ENCODE data around the gene NCKAP5.

The NCKAP5 gene

DNA sequence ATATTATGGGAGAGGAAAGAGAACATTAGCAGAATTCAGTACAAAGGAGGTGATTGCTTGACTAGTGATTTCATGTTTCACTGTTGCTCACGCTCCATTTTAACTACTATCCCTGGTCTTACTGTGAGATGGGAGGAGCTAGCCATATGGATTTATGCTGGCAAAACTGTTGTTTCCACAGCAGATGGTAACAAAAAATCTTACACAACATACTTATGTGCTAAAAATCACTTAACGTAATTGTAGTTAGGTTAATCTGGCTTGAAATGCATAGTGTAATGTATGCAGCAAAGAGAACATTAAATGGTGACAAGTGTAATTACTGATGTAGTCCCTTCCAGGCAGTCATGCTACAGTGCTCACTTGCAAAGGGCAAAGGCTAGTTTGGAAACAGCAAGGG is 742.7 kb downstream of the NCKAP5 start:
- TF ChIP-seq, protein P1, sequence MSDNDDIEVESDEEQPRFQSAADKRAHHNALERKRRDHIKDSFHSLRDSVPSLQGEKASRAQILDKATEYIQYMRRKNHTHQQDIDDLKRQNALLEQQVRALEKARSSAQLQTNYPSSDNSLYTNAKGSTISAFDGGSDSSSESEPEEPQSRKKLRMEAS (IDR thresholded peaks at IDR 0.05; ENCODE audit: low read depth, low read length), result no peak
- TF ChIP-seq POLR2A (IDR thresholded peaks at IDR 0.05; ENCODE audit: extremely low read depth, insufficient read length), result no peak
- TF ChIP-seq, protein P2, sequence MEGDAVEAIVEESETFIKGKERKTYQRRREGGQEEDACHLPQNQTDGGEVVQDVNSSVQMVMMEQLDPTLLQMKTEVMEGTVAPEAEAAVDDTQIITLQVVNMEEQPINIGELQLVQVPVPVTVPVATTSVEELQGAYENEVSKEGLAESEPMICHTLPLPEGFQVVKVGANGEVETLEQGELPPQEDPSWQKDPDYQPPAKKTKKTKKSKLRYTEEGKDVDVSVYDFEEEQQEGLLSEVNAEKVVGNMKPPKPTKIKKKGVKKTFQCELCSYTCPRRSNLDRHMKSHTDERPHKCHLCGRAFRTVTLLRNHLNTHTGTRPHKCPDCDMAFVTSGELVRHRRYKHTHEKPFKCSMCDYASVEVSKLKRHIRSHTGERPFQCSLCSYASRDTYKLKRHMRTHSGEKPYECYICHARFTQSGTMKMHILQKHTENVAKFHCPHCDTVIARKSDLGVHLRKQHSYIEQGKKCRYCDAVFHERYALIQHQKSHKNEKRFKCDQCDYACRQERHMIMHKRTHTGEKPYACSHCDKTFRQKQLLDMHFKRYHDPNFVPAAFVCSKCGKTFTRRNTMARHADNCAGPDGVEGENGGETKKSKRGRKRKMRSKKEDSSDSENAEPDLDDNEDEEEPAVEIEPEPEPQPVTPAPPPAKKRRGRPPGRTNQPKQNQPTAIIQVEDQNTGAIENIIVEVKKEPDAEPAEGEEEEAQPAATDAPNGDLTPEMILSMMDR (IDR thresholded peaks at IDR 0.05; ENCODE audit: low read depth, low read length), result no peak
- TF ChIP-seq MYC (IDR thresholded peaks at IDR 0.05; ENCODE audit: low read depth, low read length), result no peak
- no peak overlapping the region for H3K4me3 ChIP-seq (ENCODE audit: low read depth, low read length)
- DNase-seq (ENCODE audit: low read depth), result no peak

- no peak for DNase-seq (ENCODE audit: low read depth)
- TF ChIP-seq MYC (IDR thresholded peaks at IDR 0.05; ENCODE audit: low read depth, low read length) (no peak), POLR2A (IDR thresholded peaks at IDR 0.05; ENCODE audit: extremely low read depth, insufficient read length) (no peak)
- TF ChIP-seq, protein P2 (IDR thresholded peaks at IDR 0.05; ENCODE audit: low read depth, low read length), result no peak
- TF ChIP-seq, protein P1 (IDR thresholded peaks at IDR 0.05; ENCODE audit: low read depth, low read length), result no peak
- H3K4me3 ChIP-seq (ENCODE audit: low read depth, low read length), result no peak overlapping the region
Observed at GRCh38 chr2:132824716-132825115, 743.5 kb downstream of the NCKAP5 start.

- no peak overlapping the region for H3K4me3 ChIP-seq (ENCODE audit: low read depth, low read length)
- TF ChIP-seq, protein P2 (IDR thresholded peaks at IDR 0.05; ENCODE audit: low read depth, low read length), result no peak
- TF ChIP-seq MYC (IDR thresholded peaks at IDR 0.05; ENCODE audit: low read depth, low read length), result no peak
- TF ChIP-seq, protein P1 (IDR thresholded peaks at IDR 0.05; ENCODE audit: low read depth, low read length), result no peak
- TF ChIP-seq POLR2A (IDR thresholded peaks at IDR 0.05; ENCODE audit: extremely low read depth, insufficient read length), result no peak
- DNase-seq (ENCODE audit: low read depth), result no peak
Observed at GRCh38 chr2:132816234-132816633, 752.0 kb downstream of the NCKAP5 start.

DNA sequence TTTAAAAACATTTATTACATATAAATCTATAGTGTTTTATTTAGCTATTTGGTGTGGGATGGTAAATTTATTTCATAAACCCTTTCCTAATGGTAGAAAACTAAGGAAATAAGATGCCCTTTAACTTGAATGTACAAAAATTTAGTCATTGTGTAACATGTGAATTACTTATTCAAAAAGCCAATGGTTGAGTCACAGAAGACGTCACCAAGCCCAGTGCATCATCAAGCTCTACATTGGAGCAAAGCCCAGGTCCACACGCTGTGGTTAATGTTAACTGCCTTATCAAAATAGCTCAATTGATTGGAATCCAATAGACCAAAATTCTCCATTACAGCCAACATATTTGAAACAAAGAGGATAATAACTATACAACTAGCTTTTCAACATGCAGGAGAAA is 752.7 kb downstream of the NCKAP5 start:
- no peak for TF ChIP-seq POLR2A (IDR thresholded peaks at IDR 0.05; ENCODE audit: extremely low read depth, insufficient read length)
- no peak for DNase-seq (ENCODE audit: low read depth)
- H3K4me3 ChIP-seq (ENCODE audit: low read depth, low read length), result no peak overlapping the region

- TF ChIP-seq MYC (IDR thresholded peaks at IDR 0.05; ENCODE audit: low read depth, low read length) (no peak), POLR2A (IDR thresholded peaks at IDR 0.05; ENCODE audit: extremely low read depth, insufficient read length) (no peak)
- TF ChIP-seq, protein P1 (IDR thresholded peaks at IDR 0.05; ENCODE audit: low read depth, low read length), result no peak
- TF ChIP-seq, protein P2 (IDR thresholded peaks at IDR 0.05; ENCODE audit: low read depth, low read length), result no peak
- no peak for DNase-seq (ENCODE audit: low read depth)
- H3K4me3 ChIP-seq (ENCODE audit: low read depth, low read length), result no peak overlapping the region
Observed at GRCh38 chr2:132814651-132815050, 753.6 kb downstream of the NCKAP5 start.

GRCh38 chr2:132813422-132813821 is 754.8 kb downstream of the NCKAP5 start:
- no peak overlapping the region for H3K4me3 ChIP-seq (ENCODE audit: low read depth, low read length)
- TF ChIP-seq POLR2A (IDR thresholded peaks at IDR 0.05; ENCODE audit: extremely low read depth, insufficient read length) (no peak), MYC (IDR thresholded peaks at IDR 0.05; ENCODE audit: low read depth, low read length) (no peak)
- TF ChIP-seq, protein P2 (IDR thresholded peaks at IDR 0.05; ENCODE audit: low read depth, low read length), result no peak
- TF ChIP-seq, protein P1 (IDR thresholded peaks at IDR 0.05; ENCODE audit: low read depth, low read length), result no peak
- DNase-seq (ENCODE audit: low read depth), result no peak

All from NB4 (cell line).